IgD-negative memory B cell (primary cell): Measurements from ENCODE around the gene APBA2. TPM values are rescaled to one million over a fixed set of nuclear protein-coding genes. Genes with fewer than 3 reads are reported as not detected.
A peak's percentile ranks its signal among the peaks of the same experiment; 100 is the strongest.

Experiments used
- H3K27ac Mint-ChIP-seq, 3 donors: one replicate each; pipeline ENCODE4 v1.8.0; 2020 to 2022; ENCODE audit warnings: mild to moderate bottlenecking in 3 of 3, mixed read lengths in 3 of 3, moderate library complexity in 1 of 3
- H3K27me3 Mint-ChIP-seq: one replicate; pipeline ENCODE4 v1.8.0; 2021; ENCODE audit warnings: mixed read lengths
- H3K36me3 Mint-ChIP-seq: one replicate; pipeline ENCODE4 v1.8.0; 2020; ENCODE audit warnings: mild to moderate bottlenecking, mixed read lengths
- H3K4me1 Mint-ChIP-seq, 3 donors: one replicate each; pipeline ENCODE4 v1.8.0; 2020 to 2022; ENCODE audit warnings: mixed read lengths in 3 of 3, mild to moderate bottlenecking in 1 of 3
- H3K4me3 Mint-ChIP-seq, 4 donors: one replicate each; pipeline ENCODE4 v1.8.0; 2020 to 2022; ENCODE audit warnings: mild to moderate bottlenecking in 4 of 4, mixed read lengths in 4 of 4, moderate library complexity in 3 of 4
- H3K9me3 Mint-ChIP-seq, 3 donors: one replicate each; pipeline ENCODE4 v1.8.0; 2020 to 2021; ENCODE audit warnings: mixed read lengths in 3 of 3, mild to moderate bottlenecking in 1 of 3
- polyA plus RNA-seq: library from polyadenylated mRNA; unstranded; fragments of 300-500 nt; fragmentation: Illumina TruSeq; gene quantifications from one replicate; pipeline ENCODE4 v1.2.3, GENCODE V29; 2021

Gene APBA2
- polyA plus RNA-seq, 1 donor from 2014 or later = 3.5 TPM

- Mint-ChIP-seq H3K9me3 (no peaks in the 10 kb centered on the region), H3K36me3 (no peaks in the 10 kb centered on the region), H3K27me3 (peaks cover 5% of the 10 kb centered on the region), H3K27ac (no peak overlapping the region), H3K4me1 (no peaks in the 10 kb centered on the region), H3K4me3 (no peak overlapping the region)
Observed at GRCh38 chr15:28977377-28978010, 91.7 kb downstream of the APBA2 start.

DNA sequence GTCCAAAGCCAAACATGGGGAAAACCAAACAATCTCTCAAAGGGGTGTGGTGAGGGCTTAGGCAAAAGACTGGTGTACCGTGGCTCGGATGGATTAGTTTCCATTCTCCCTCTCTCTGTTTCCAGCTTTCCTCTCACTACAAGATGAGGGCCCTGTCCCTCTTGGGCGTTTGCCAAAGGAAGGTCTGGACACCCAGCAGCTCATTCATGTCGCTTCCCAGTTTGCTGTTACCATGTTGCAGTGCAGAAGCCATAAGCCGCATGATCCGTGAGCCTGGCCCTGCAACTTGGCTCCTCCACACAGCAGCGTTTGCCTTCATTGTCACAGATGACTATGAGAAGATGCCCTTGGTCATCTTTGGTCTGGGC, 92.2 kb downstream of the APBA2 start:
- H3K27ac Mint-ChIP-seq = no peak overlapping the region
- H3K4me3 Mint-ChIP-seq = no peak overlapping the region
- H3K4me1 Mint-ChIP-seq = no peaks in the 10 kb centered on the region
- no peaks in the 10 kb centered on the region for H3K9me3 Mint-ChIP-seq
- no peaks in the 10 kb centered on the region for H3K36me3 Mint-ChIP-seq
- peaks cover 5% of the 10 kb centered on the region for H3K27me3 Mint-ChIP-seq

DNA sequence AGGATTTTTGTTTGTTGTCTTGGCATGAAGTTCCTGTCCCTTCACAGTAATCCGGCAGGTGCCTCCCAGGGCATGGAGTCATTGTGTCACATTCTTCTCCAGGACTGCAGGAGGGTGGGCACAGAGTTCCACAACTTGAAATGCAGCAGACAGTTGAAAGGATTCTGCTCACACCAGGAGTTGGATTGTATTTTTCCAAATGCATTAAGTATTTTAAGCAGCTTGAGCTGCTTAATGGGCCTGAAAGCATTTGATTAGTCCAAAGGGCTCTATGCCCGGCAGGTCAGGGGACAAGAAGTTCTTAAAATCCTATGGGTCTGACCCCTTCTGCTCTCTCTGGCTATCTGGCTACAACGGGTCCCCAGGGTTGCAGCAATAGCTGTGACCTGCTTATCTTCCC, 92.9 kb downstream of the APBA2 start:
- Mint-ChIP-seq H3K27me3 (peaks cover 5% of the 10 kb centered on the region), H3K27ac (no peak overlapping the region), H3K36me3 (no peaks in the 10 kb centered on the region), H3K9me3 (no peaks in the 10 kb centered on the region), H3K4me1 (no peaks in the 10 kb centered on the region), H3K4me3 (no peak overlapping the region)

DNA sequence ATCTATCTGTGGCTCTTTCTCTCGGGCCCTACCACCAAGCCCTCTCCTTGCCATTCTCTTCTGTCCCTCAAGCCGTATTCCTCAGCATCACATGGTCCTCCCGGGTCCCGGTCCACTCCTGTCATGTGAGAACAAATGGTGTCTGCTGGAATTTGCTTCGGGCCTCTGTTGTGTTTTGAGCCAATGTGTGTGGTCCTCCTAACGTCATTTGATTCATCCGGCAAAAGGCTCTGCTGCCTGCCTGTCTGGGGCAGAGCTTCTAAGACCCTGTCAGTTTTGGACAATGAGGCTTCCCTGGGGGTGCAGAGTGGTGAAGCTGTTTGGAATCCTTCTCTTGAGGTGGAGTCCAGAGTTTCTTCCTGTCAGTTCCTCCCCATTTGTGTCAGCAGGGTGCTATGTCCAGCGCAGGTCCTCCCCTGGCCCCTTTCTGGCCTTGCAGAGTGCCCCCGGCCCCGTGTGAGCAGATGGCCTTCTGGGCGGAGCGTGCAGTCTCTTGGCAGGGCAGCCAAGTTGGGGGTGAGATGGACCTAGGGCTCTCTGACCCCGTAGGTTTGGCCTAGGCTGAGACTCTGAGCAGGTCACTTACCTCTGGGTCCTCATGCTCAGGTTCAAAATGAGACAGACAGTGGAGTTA, 93.6 kb downstream of the APBA2 start:
- Mint-ChIP-seq H3K9me3 (no peaks in the 10 kb centered on the region), H3K36me3 (no peaks in the 10 kb centered on the region), H3K4me1 (no peaks in the 10 kb centered on the region), H3K4me3 (no peak overlapping the region), H3K27ac (peak overlapping the region in 1 of 3 donors; percentile 33), H3K27me3 (peaks cover 5% of the 10 kb centered on the region)

GRCh38 chr15:28980709-28981350, 95.1 kb downstream of the APBA2 start:
- Mint-ChIP-seq H3K9me3 (no peaks in the 10 kb centered on the region), H3K27ac (no peak overlapping the region), H3K4me3 (no peak overlapping the region), H3K4me1 (no peaks in the 10 kb centered on the region), H3K36me3 (no peaks in the 10 kb centered on the region), H3K27me3 (peaks cover 5% of the 10 kb centered on the region)

DNA sequence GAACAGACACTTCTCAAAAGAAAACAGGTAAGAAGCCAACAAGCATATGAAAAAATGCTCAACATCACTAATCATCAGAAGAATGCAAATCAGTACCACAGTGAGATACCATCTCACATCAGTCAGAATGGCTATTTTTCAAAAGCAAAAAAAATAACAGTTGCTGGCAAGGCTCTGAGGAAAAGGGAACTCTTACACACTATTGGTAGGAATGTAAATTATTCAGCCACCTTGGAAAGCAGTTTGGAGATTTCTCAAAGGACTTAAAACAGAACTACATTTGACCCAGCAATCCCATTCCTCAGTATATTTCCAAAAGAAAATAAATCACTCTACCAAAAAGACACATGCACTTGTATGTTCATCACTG, 95.6 kb downstream of the APBA2 start:
- no peaks in the 10 kb centered on the region for H3K9me3 Mint-ChIP-seq
- no peaks in the 10 kb centered on the region for H3K36me3 Mint-ChIP-seq
- peaks cover 5% of the 10 kb centered on the region for H3K27me3 Mint-ChIP-seq
- H3K4me3 Mint-ChIP-seq = no peak overlapping the region
- H3K4me1 Mint-ChIP-seq = no peaks in the 10 kb centered on the region
- no peak overlapping the region for H3K27ac Mint-ChIP-seq

DNA sequence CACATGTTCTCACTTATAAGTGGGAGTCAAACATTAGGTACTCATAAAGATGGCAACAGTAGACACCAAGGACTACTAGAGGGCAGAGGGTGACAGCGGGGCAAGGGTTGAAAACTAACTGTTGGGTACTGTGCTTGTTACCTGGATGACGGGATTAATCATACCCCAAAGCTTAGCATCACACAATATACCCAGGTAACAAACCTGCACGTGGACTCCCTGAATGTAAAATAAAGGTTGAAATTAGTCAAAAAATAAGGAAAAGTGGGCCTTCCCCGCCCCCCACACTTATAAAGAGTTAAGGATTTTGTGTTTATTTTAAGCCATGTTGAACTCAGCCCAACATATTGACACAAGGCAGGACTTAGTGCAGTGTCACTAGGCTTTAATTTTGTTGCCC, 96.1 kb downstream of the APBA2 start:
- Mint-ChIP-seq H3K4me1 (no peaks in the 10 kb centered on the region), H3K36me3 (no peaks in the 10 kb centered on the region), H3K9me3 (no peaks in the 10 kb centered on the region), H3K4me3 (no peak overlapping the region), H3K27ac (no peak overlapping the region), H3K27me3 (peaks cover 5% of the 10 kb centered on the region)

DNA sequence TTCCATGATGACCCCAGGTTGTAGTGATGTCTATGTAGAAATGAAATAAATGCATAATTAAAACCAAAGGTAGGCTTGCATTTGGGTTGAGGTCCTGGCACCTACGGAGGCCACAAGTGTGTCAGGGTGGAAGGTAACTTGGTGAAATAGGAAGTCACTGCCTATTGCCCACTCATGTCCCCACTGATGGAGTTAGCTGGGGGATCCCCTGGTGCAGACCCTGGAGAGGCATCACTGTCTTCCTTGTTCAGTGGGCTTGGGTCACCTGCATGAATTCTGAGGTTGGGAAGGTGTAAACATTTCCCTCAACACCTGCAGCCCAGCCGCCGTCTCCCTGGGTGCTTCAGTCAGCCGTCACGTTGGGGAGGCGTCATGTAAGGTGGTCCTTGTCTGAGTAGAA, 97.1 kb downstream of the APBA2 start:
- Mint-ChIP-seq H3K9me3 (peaks cover 0 to 6% (median 0%) of the 10 kb centered on the region in 3 donors), H3K4me3 (no peak overlapping the region), H3K27ac (peak overlapping the region in 1 of 3 donors; percentile 47), H3K36me3 (no peaks in the 10 kb centered on the region), H3K27me3 (peaks cover 5% of the 10 kb centered on the region), H3K4me1 (no peaks in the 10 kb centered on the region)

- no peak overlapping the region for H3K27ac Mint-ChIP-seq
- no peak overlapping the region for H3K4me3 Mint-ChIP-seq
- H3K36me3 Mint-ChIP-seq = no peaks in the 10 kb centered on the region
- H3K27me3 Mint-ChIP-seq = peaks cover 5% of the 10 kb centered on the region
- peaks cover 0 to 6% (median 0%) of the 10 kb centered on the region in 3 donors for H3K9me3 Mint-ChIP-seq
- no peaks in the 10 kb centered on the region for H3K4me1 Mint-ChIP-seq
Observed at GRCh38 chr15:28983432-28984311, 97.9 kb downstream of the APBA2 start.

- Mint-ChIP-seq H3K36me3 (no peaks in the 10 kb centered on the region), H3K27me3 (peaks cover 2% of the 10 kb centered on the region), H3K9me3 (peaks cover 0 to 6% (median 0%) of the 10 kb centered on the region in 3 donors), H3K4me1 (no peaks in the 10 kb centered on the region), H3K27ac (no peak overlapping the region), H3K4me3 (no peak overlapping the region)
Observed at GRCh38 chr15:28984421-28985315, 98.9 kb downstream of the APBA2 start.

DNA sequence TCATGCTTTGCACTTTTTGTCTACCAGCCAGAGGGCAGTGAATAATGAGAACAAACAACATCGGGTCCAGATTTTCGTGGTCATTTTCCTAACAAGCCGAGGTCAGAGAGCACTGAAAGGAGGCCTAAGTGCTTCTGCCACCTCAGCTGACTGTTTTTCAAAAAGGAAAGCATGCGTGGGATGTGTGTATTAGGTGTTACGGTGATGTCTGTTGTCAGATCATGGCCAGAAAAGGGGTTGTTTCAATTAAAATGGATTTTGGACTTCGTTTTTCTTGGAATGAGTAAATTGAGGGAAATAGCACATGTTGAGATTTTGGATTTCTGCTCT, 99.5 kb downstream of the APBA2 start:
- H3K27ac Mint-ChIP-seq = no peak overlapping the region
- H3K4me1 Mint-ChIP-seq = no peaks in the 10 kb centered on the region

DNA sequence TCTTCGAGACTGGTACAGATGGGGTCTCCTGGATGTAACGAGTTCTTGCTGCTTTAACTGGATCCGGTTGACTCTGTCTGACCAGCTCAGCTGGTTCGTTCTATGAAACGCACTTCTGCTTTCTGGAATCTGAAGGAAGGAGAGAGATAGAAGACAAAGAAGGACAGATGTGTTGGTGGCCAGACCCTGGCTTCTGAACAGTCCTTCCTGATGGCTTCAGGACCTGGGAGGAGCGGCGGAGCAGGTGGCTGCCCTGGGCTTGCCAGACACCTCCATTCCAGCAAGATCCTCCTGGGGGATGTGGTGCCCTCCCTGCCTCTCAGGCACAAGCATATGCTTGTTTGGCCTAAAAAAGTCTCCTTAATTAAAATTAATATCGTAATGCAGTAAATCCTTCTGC, 99.9 kb downstream of the APBA2 start:
- no peak overlapping the region for H3K4me3 Mint-ChIP-seq
- no peaks in the 10 kb centered on the region for H3K4me1 Mint-ChIP-seq
- H3K27ac Mint-ChIP-seq = no peak overlapping the region
- no peaks in the 10 kb centered on the region for H3K27me3 Mint-ChIP-seq
- H3K9me3 Mint-ChIP-seq = peaks cover 0 to 6% (median 0%) of the 10 kb centered on the region in 3 donors
- H3K36me3 Mint-ChIP-seq = no peaks in the 10 kb centered on the region

More for the DNA sequence above, 99.5 kb downstream of the APBA2 start:
- peaks cover 2% of the 10 kb centered on the region for H3K27me3 Mint-ChIP-seq
- no peak overlapping the region for H3K4me3 Mint-ChIP-seq
- H3K36me3 Mint-ChIP-seq = no peaks in the 10 kb centered on the region
- H3K9me3 Mint-ChIP-seq = peaks cover 0 to 6% (median 0%) of the 10 kb centered on the region in 3 donors

DNA sequence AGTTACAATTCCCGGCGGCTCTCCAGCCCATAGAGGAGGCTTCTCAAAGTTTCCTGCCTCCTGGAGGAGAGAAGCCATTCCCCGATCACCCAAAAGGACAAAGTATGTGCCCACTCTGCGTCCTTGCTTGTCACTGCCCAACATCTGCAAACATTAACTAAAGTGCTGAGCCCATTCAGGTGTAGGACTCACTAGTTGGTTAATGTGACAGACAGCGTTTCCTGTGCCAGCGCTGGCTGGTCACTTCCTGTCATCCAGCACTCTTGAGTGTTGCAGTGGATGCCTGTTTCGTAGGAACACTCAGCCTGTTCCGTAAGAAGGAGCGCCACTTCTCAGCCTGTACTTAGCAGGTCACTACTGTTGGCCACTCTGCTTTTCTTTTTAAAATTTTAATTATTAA, 100.3 kb downstream of the APBA2 start:
- Mint-ChIP-seq H3K9me3 (peaks cover 0 to 6% (median 0%) of the 10 kb centered on the region in 3 donors), H3K27ac (no peak overlapping the region), H3K36me3 (no peaks in the 10 kb centered on the region), H3K4me3 (no peak overlapping the region), H3K4me1 (no peaks in the 10 kb centered on the region), H3K27me3 (no peaks in the 10 kb centered on the region)

- no peak overlapping the region for H3K4me3 Mint-ChIP-seq
- no peaks in the 10 kb centered on the region for H3K27me3 Mint-ChIP-seq
- peaks cover 0 to 6% (median 0%) of the 10 kb centered on the region in 3 donors for H3K9me3 Mint-ChIP-seq
- no peaks in the 10 kb centered on the region for H3K36me3 Mint-ChIP-seq
- no peak overlapping the region for H3K27ac Mint-ChIP-seq
- H3K4me1 Mint-ChIP-seq = no peaks in the 10 kb centered on the region
Observed at GRCh38 chr15:28986726-28987125, 101.0 kb downstream of the APBA2 start.
